Measurements from ENCODE around the gene DYNC2I2.

DNA sequence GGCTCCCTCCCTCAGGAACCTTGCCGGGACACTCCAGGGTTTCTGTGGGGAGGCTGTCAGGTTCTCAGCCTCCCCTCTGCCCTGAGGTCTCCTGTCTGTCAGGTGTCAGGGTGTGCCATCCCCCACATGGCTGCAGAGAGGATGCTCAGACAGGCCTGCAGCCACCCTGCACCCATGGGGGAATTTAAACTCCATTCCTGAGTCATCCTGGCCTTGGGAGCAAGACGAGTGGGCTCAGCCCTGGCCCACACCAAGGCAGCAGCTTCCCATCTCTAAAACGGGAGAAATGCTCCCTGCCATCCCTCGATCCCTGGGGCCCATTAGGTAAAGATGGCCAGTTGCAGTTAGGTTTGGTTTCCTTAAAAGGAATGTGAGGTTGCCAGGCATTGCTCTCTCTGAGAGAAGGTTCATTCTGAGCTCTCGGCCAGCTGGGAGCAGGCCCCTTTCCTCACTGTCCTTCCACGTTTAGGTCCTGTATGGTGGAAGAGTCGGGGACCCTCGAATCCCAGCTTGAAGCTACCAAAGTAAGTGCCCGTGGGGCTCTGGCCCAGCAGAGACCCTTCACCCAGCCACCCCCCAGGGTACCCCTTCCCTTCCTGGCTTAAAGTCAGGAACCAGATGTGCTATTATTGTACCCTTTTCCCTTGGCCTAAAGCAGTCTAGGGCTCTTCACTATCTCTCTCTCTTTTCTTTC, 26.6 kb downstream of the DYNC2I2 start:
- TF ChIP-seq CTCF (IDR thresholded peaks at IDR 0.05; ENCODE audit: low read depth, low read length, missing input control): no peak
- no peak for TF ChIP-seq REST (IDR thresholded peaks at IDR 0.05)
